WTC11 (cell line): ENCODE results near the gene PRC1. TPM values are rescaled to one million over a fixed set of nuclear protein-coding genes. Genes with fewer than 3 reads are reported as not detected.

ENCODE experiments used
- ATAC-seq: fragments of 200-7000 bp; cut with Tn5 transposase; 2 replicates; pipeline ENCODE4 v1.10.0; 2021; ENCODE audit warnings: mild to moderate bottlenecking, moderate library complexity
- CTCF ChIA-PET: fragments of 300-600 bp; sonication (Branson Sonifier 250); formaldehyde crosslinking; loops from one replicate; lab custom pipeline; 2021; ENCODE audit warnings: antibody characterized with exemption; lab: Charles Lee
- POLR2A ChIA-PET: fragments of 350-600 bp; sonication (Branson Sonifier 250); formaldehyde crosslinking; loops from one replicate; lab custom pipeline; 2021; ENCODE audit warnings: antibody characterized with exemption; lab: Charles Lee
- DNase-seq: peaks from one replicate; pipeline ENCODE4 v3.0.0; 2021; ENCODE audit warnings: low spot score
- H3K27ac Mint-ChIP-seq: 2 replicates; pipeline ENCODE4 v1.8.0; 2021; ENCODE audit warnings: mixed read lengths
- H3K27me3 Mint-ChIP-seq: 2 replicates; pipeline ENCODE4 v1.8.0; 2021; ENCODE audit warnings: low read depth, mild to moderate bottlenecking, moderate library complexity, mixed read lengths
- H3K36me3 Mint-ChIP-seq: 2 replicates; pipeline ENCODE4 v1.8.0; 2021; ENCODE audit warnings: mixed read lengths
- H3K4me1 Mint-ChIP-seq: 2 replicates; pipeline ENCODE4 v1.8.0; 2022; ENCODE audit warnings: mixed read lengths
- H3K4me3 Mint-ChIP-seq: 2 replicates; pipeline ENCODE4 v1.8.0; 2021; ENCODE audit warnings: mild to moderate bottlenecking, moderate library complexity, mixed read lengths
- H3K9me3 Mint-ChIP-seq: 2 replicates; pipeline ENCODE4 v1.8.0; 2021; ENCODE audit warnings: mixed read lengths
- ATF1 ChIP-seq: sonication (generic); formaldehyde crosslinking; IDR thresholded peaks from 2 replicates; pipeline ENCODE4 v1.8.1; 2023; ENCODE audit warnings: mild to moderate bottlenecking, moderate library complexity, missing genetic modification reagents
- CTCF ChIP-seq: fragments of 200-600 bp; IDR thresholded peaks from 2 replicates; pipeline ENCODE4 v1.8.0; 2022; ENCODE audit warnings: antibody characterized with exemption
- ESRRA ChIP-seq: sonication (generic); formaldehyde crosslinking; IDR thresholded peaks from 2 replicates; pipeline ENCODE4 v1.8.1; 2022; ENCODE audit warnings: mild to moderate bottlenecking, missing genetic modification reagents, borderline replicate concordance
- FOXJ3 ChIP-seq: sonication (generic); formaldehyde crosslinking; IDR thresholded peaks from 2 replicates; pipeline ENCODE4 v1.9.0; 2021; ENCODE audit warnings: missing genetic modification reagents, mild to moderate bottlenecking, borderline replicate concordance
- GABPB1 ChIP-seq: sonication (generic); formaldehyde crosslinking; IDR thresholded peaks from 2 replicates; pipeline ENCODE4 v1.8.1; 2023; ENCODE audit warnings: mild to moderate bottlenecking, missing genetic modification reagents
- GTF2I ChIP-seq: fragments of 250-450 bp; sonication (Bioruptor Pico); conservative IDR thresholded peaks from 2 replicates; pipeline ENCODE4 v1.4.0; 2021; ENCODE audit warnings: mild to moderate bottlenecking
- IRF2 ChIP-seq: sonication (generic); formaldehyde crosslinking; IDR thresholded peaks from 2 replicates; pipeline ENCODE4 v1.8.0; 2022; ENCODE audit warnings: low read depth, missing genetic modification reagents, borderline replicate concordance
- JAZF1 ChIP-seq: fragments of 250-450 bp; sonication (Bioruptor Pico); IDR thresholded peaks from 2 replicates; pipeline ENCODE4 v1.9.0; 2021; ENCODE audit warnings: moderate library complexity, mild to moderate bottlenecking, inconsistent platforms
- KAT7 ChIP-seq: sonication (generic); formaldehyde crosslinking; IDR thresholded peaks from 2 replicates; pipeline ENCODE4 v1.8.1; 2023; ENCODE audit warnings: missing genetic modification reagents, mild to moderate bottlenecking, borderline replicate concordance
- NR2C2 ChIP-seq: sonication (generic); formaldehyde crosslinking; IDR thresholded peaks from 2 replicates; pipeline ENCODE4 v1.8.0; 2022; ENCODE audit warnings: mild to moderate bottlenecking, missing genetic modification reagents
- PREB ChIP-seq: sonication (generic); formaldehyde crosslinking; IDR thresholded peaks from 2 replicates; pipeline ENCODE4 v1.8.1; 2022; ENCODE audit warnings: mild to moderate bottlenecking, missing genetic modification reagents, moderate library complexity, borderline replicate concordance
- SP1 ChIP-seq: sonication (generic); formaldehyde crosslinking; conservative IDR thresholded peaks from 2 replicates; pipeline ENCODE4 v1.8.1; 2022; ENCODE audit warnings: missing genetic modification reagents
- TEAD1 ChIP-seq: sonication (generic); formaldehyde crosslinking; IDR thresholded peaks from 2 replicates; pipeline ENCODE4 v1.8.0; 2022; ENCODE audit warnings: mild to moderate bottlenecking, missing genetic modification reagents
- ZNF263 ChIP-seq: sonication (generic); formaldehyde crosslinking; IDR thresholded peaks from 2 replicates; pipeline ENCODE4 v1.8.1; 2022; ENCODE audit warnings: low read depth, mild to moderate bottlenecking, moderate library complexity, missing genetic modification reagents
- ZNF317 ChIP-seq: sonication (generic); formaldehyde crosslinking; IDR thresholded peaks from 2 replicates; pipeline ENCODE4 v1.8.1; 2023; ENCODE audit warnings: low read depth, mild to moderate bottlenecking, moderate library complexity, missing genetic modification reagents, borderline replicate concordance
- total RNA-seq: library from RNA; stranded (reverse); gene quantifications from 3 replicates; pipeline ENCODE4 v1.2.3, GENCODE V29; 2021
- TF ChIP-seq, protein P1 (sequence below): sonication (generic); formaldehyde crosslinking; IDR thresholded peaks from 2 replicates; pipeline ENCODE4 v1.8.1; 2022; ENCODE audit warnings: mild to moderate bottlenecking, moderate library complexity, missing genetic modification reagents
- TF ChIP-seq, protein P2 (sequence below): sonication (generic); formaldehyde crosslinking; IDR thresholded peaks from 2 replicates; pipeline ENCODE4 v1.8.1; 2023; ENCODE audit warnings: mild to moderate bottlenecking, moderate library complexity, missing genetic modification reagents
- TF ChIP-seq, protein P3 (sequence below): sonication (generic); formaldehyde crosslinking; IDR thresholded peaks from 2 replicates; pipeline ENCODE4 v1.8.1; 2022; ENCODE audit warnings: missing genetic modification reagents, borderline replicate concordance
- TF ChIP-seq, protein P4 (sequence below): sonication (generic); formaldehyde crosslinking; IDR thresholded peaks from 2 replicates; pipeline ENCODE4 v1.8.1; 2023; ENCODE audit warnings: mild to moderate bottlenecking, missing genetic modification reagents, moderate library complexity
- TF ChIP-seq, protein P5 (sequence below): sonication (generic); formaldehyde crosslinking; IDR thresholded peaks from 2 replicates; pipeline ENCODE4 v1.8.0; 2022; ENCODE audit warnings: mild to moderate bottlenecking, missing genetic modification reagents

PRC1 gene
- total RNA-seq, 1 experiment from 2014 or later, result 130 TPM

GRCh38 chr15:90934949-90935751 lies 59.2 kb downstream of the PRC1 start, which contains the start of gene UNC45A (continued):
- TF ChIP-seq, protein P1, sequence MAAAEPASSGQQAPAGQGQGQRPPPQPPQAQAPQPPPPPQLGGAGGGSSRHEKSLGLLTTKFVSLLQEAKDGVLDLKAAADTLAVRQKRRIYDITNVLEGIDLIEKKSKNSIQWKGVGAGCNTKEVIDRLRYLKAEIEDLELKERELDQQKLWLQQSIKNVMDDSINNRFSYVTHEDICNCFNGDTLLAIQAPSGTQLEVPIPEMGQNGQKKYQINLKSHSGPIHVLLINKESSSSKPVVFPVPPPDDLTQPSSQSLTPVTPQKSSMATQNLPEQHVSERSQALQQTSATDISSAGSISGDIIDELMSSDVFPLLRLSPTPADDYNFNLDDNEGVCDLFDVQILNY (CRISPR knock-in tag), result 0 out of 2 replicates have a peak, but pooled peaks have one; percentile 23
- no peak for TF ChIP-seq ZNF317 (CRISPR knock-in tag)
- peak; percentile 68 for TF ChIP-seq SP1
- TF ChIP-seq, protein P2, sequence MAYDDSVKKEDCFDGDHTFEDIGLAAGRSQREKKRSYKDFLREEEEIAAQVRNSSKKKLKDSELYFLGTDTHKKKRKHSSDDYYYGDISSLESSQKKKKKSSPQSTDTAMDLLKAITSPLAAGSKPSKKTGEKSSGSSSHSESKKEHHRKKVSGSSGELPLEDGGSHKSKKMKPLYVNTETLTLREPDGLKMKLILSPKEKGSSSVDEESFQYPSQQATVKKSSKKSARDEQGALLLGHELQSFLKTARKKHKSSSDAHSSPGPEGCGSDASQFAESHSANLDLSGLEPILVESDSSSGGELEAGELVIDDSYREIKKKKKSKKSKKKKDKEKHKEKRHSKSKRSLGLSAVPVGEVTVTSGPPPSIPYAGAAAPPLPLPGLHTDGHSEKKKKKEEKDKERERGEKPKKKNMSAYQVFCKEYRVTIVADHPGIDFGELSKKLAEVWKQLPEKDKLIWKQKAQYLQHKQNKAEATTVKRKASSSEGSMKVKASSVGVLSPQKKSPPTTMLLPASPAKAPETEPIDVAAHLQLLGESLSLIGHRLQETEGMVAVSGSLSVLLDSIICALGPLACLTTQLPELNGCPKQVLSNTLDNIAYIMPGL, result peak; percentile 50; the same call in 1 of the 2 replicates
- TF ChIP-seq GABPB1 (CRISPR knock-in tag), result peak; percentile 20; the same call in 1 of the 2 replicates
- TF ChIP-seq, protein P3, sequence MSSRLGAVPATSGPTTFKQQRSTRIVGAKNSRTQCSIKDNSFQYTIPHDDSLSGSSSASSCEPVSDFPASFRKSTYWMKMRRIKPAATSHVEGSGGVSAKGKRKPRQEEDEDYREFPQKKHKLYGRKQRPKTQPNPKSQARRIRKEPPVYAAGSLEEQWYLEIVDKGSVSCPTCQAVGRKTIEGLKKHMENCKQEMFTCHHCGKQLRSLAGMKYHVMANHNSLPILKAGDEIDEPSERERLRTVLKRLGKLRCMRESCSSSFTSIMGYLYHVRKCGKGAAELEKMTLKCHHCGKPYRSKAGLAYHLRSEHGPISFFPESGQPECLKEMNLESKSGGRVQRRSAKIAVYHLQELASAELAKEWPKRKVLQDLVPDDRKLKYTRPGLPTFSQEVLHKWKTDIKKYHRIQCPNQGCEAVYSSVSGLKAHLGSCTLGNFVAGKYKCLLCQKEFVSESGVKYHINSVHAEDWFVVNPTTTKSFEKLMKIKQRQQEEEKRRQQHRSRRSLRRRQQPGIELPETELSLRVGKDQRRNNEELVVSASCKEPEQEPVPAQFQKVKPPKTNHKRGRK (CRISPR knock-in tag), result no peak

DNA sequence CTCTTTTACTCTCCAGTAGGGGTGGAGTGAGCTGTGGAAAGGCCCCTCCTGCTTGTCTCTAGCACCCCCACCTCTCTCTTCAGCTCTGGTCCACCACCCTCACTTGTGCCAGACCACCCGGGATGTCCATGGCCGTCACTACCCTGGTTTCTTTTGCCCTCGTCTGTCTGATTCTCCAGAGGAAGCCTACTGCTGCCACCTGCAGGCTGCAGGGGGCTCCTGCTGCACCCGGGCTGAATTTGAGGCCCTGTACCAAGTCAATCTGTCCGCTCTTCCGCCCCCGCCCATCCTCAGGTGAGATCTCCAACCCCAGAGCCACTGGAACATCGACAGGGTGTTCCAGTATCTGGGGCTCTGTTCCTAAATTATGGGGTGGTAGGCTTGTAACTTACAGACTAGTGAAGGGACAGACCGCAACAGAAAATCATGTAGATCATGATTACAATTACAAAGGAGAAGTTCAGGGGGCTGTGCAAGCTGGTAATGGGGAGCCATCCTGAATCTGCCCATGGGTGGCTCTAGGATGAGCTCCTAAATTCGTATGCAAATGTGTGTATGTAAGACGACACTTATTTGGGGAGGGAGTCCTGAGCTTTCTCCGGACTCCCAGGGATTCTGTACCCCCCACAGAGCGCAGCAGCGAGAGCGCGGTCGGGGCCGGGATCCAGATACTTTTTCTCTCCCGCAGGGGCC lies 59.9 kb downstream of the PRC1 start:
- no peaks in the 10 kb centered on the region for H3K9me3 Mint-ChIP-seq
- TF ChIP-seq CTCF (peak; percentile 54), ZNF263 (CRISPR knock-in tag) (no peak)
- ChIA-PET CTCF (interaction anchor here (0.5 to 7.7 kb wide), 27 partner anchors 10 to 791 kb away, joined by 3 to 264 read pairs (median 5); partner anchors contain the start of genes BLM, FES, MAN2A2 and RCCD1), POLR2A (interaction anchor here (1.0 to 2.6 kb wide), 6 partner anchors 13 to 217 kb away, joined by 3 to 19 read pairs (median 6); partner anchors contain the start of genes BLM, MAN2A2 and RCCD1)
- peaks cover 12% of the 10 kb centered on the region for H3K36me3 Mint-ChIP-seq
- ATAC-seq (peak; percentile 57), DNase-seq (peak; percentile 96)
- peak overlapping the region; percentile 96 for H3K27ac Mint-ChIP-seq
- H3K4me1 Mint-ChIP-seq, result peaks cover 23% of the 10 kb centered on the region
- peaks cover 12% of the 10 kb centered on the region for H3K27me3 Mint-ChIP-seq
- H3K4me3 Mint-ChIP-seq, result peak overlapping the region; percentile 93

GRCh38 chr15:90933301-90933700 lies 61.0 kb downstream of the PRC1 start:
- POLR2A ChIA-PET, result interaction anchor here (2.3 kb wide), 1 partner anchor 30 kb away, joined by 17 read pairs; the partner anchor contains the start of gene MAN2A2
- Mint-ChIP-seq H3K27me3 (peaks cover 12% of the 10 kb centered on the region), H3K4me3 (no peak overlapping the region), H3K4me1 (peaks cover 23% of the 10 kb centered on the region), H3K9me3 (no peaks in the 10 kb centered on the region), H3K27ac (no peak overlapping the region), H3K36me3 (peaks cover 8% of the 10 kb centered on the region; the same call in 1 of the 2 replicates)
- CTCF ChIA-PET, result interaction anchor here (0.9 to 7.7 kb wide), 30 partner anchors 9 to 336 kb away, joined by 3 to 264 read pairs (median 13); partner anchors contain the start of genes BLM, FES, MAN2A2 and RCCD1
- DNase-seq (no peak), ATAC-seq (no peak)
- no peak for TF ChIP-seq KAT7 (CRISPR knock-in tag)
- TF ChIP-seq JAZF1 (CRISPR knock-in tag), result no peak
- TF ChIP-seq, protein P4, sequence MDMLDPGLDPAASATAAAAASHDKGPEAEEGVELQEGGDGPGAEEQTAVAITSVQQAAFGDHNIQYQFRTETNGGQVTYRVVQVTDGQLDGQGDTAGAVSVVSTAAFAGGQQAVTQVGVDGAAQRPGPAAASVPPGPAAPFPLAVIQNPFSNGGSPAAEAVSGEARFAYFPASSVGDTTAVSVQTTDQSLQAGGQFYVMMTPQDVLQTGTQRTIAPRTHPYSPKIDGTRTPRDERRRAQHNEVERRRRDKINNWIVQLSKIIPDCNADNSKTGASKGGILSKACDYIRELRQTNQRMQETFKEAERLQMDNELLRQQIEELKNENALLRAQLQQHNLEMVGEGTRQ (CRISPR knock-in tag), result no peak
- no peak for TF ChIP-seq ESRRA (CRISPR knock-in tag)
- no peak for TF ChIP-seq ATF1 (CRISPR knock-in tag)
- no peak for TF ChIP-seq FOXJ3 (CRISPR knock-in tag)
- TF ChIP-seq, protein P5, sequence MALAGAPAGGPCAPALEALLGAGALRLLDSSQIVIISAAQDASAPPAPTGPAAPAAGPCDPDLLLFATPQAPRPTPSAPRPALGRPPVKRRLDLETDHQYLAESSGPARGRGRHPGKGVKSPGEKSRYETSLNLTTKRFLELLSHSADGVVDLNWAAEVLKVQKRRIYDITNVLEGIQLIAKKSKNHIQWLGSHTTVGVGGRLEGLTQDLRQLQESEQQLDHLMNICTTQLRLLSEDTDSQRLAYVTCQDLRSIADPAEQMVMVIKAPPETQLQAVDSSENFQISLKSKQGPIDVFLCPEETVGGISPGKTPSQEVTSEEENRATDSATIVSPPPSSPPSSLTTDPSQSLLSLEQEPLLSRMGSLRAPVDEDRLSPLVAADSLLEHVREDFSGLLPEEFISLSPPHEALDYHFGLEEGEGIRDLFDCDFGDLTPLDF (CRISPR knock-in tag), result no peak
- no peak for TF ChIP-seq PREB (CRISPR knock-in tag)
- no peak for TF ChIP-seq NR2C2
- TF ChIP-seq GTF2I (CRISPR knock-in tag), result no peak
- TF ChIP-seq TEAD1 (CRISPR knock-in tag), result no peak
- no peak for TF ChIP-seq IRF2 (CRISPR knock-in tag)
